SJCRH30 (cell line): ENCODE measurements around the gene TMEM87B. TPM values are rescaled to one million over a fixed set of nuclear protein-coding genes. Genes with fewer than 3 reads are reported as not detected.
"Not testable (repeated sequence)": the region's sequence is repeated elsewhere in the genome, so short reads cannot be mapped to it uniquely, and the experiment has no call there.

Experiments
- DNase-seq, 2 experiments: peaks; one replicate each; pipeline ENCODE4 v3.0.0-alpha.2; 2015 to 2020
- H3K27ac ChIP-seq: fragments of 250-450 bp; sonication (Bioruptor Pico); 2 replicates; pipeline ENCODE4 v1.5.1; 2020; ENCODE audit warnings: mild to moderate bottlenecking, moderate library complexity
- H3K27me3 ChIP-seq: fragments of 250-450 bp; sonication (Bioruptor Pico); 2 replicates; pipeline ENCODE4 v1.5.1; 2020; ENCODE audit warnings: mild to moderate bottlenecking, moderate library complexity
- H3K36me3 ChIP-seq: fragments of 250-450 bp; sonication (Bioruptor Pico); 2 replicates; pipeline ENCODE4 v1.5.1; 2020; ENCODE audit warnings: mild to moderate bottlenecking, moderate library complexity
- H3K4me1 ChIP-seq: fragments of 250-450 bp; sonication (Bioruptor Pico); 2 replicates; pipeline ENCODE4 v1.5.1; 2020; ENCODE audit warnings: mild to moderate bottlenecking, moderate library complexity
- H3K4me3 ChIP-seq: fragments of 250-450 bp; sonication (Bioruptor Pico); 2 replicates; pipeline ENCODE4 v1.5.1; 2020; ENCODE audit warnings: mild to moderate bottlenecking, moderate library complexity
- H3K9me3 ChIP-seq: fragments of 250-450 bp; sonication (Bioruptor Pico); replicated peaks from 2 replicates; pipeline ENCODE4 v1.5.1; 2020; ENCODE audit warnings: mild to moderate bottlenecking, moderate library complexity
- total RNA-seq: library from RNA; depleted of rRNA; stranded (reverse); fragments of >200 nt; shearing (Covaris generic); gene quantifications from 2 replicates; pipeline ENCODE4 v1.2.3, GENCODE V29; 2014

Gene TMEM87B
- total RNA-seq, 1 experiment from 2014 or later, result 6.9 TPM

- no peaks in the 10 kb centered on the region for H3K27me3 ChIP-seq
- H3K9me3 ChIP-seq, result no peaks in the 10 kb centered on the region
- H3K36me3 ChIP-seq, result peaks cover 18% of the 10 kb centered on the region
- no peak for DNase-seq
- no peaks in the 10 kb centered on the region for H3K4me1 ChIP-seq
- no peak overlapping the region for H3K27ac ChIP-seq
- no peak overlapping the region for H3K4me3 ChIP-seq
Measured at GRCh38 chr2:112096098-112096497, 41.0 kb downstream of the TMEM87B start.

GRCh38 chr2:112108178-112108832, 53.2 kb downstream of the TMEM87B start:
- H3K27ac ChIP-seq, result no peak overlapping the region
- H3K36me3 ChIP-seq, result peaks cover 19% of the 10 kb centered on the region
- DNase-seq, result no peak
- no peaks in the 10 kb centered on the region for H3K4me1 ChIP-seq
- H3K4me3 ChIP-seq, result no peak overlapping the region
- no peaks in the 10 kb centered on the region for H3K27me3 ChIP-seq
- no peaks in the 10 kb centered on the region for H3K9me3 ChIP-seq

GRCh38 chr2:112109278-112109677, 54.2 kb downstream of the TMEM87B start:
- H3K4me3 ChIP-seq, result no peak overlapping the region
- no peaks in the 10 kb centered on the region for H3K9me3 ChIP-seq
- peaks cover 19% of the 10 kb centered on the region for H3K36me3 ChIP-seq
- H3K4me1 ChIP-seq, result no peaks in the 10 kb centered on the region
- H3K27ac ChIP-seq, result no peak overlapping the region
- H3K27me3 ChIP-seq, result no peaks in the 10 kb centered on the region
- DNase-seq, result no peak

GRCh38 chr2:112110966-112111365, 55.9 kb downstream of the TMEM87B start:
- Histone ChIP-seq H3K36me3 (peaks cover 19% of the 10 kb centered on the region), H3K27ac (no peak overlapping the region), H3K4me3 (no peak overlapping the region), H3K4me1 (no peaks in the 10 kb centered on the region), H3K9me3 (no peaks in the 10 kb centered on the region), H3K27me3 (no peaks in the 10 kb centered on the region)
- DNase-seq, result no peak

GRCh38 chr2:112113354-112113753, 58.3 kb downstream of the TMEM87B start:
- H3K9me3 ChIP-seq, H3K27me3 ChIP-seq, H3K4me1 ChIP-seq, H3K4me3 ChIP-seq, H3K27ac ChIP-seq, DNase-seq: not testable (repeated sequence)
- peaks cover 16% of the 10 kb centered on the region for H3K36me3 ChIP-seq

GRCh38 chr2:112118148-112118547, 63.1 kb downstream of the TMEM87B start:
- H3K4me1 ChIP-seq, result no peaks in the 10 kb centered on the region
- H3K4me3 ChIP-seq, result no peak overlapping the region
- peak in 1 of 2 experiments; percentile 9 for DNase-seq
- H3K27me3 ChIP-seq, result no peaks in the 10 kb centered on the region
- H3K27ac ChIP-seq, result no peak overlapping the region
- no peaks in the 10 kb centered on the region for H3K9me3 ChIP-seq
- H3K36me3 ChIP-seq, result no peaks in the 10 kb centered on the region

- no peak overlapping the region for H3K27ac ChIP-seq
- no peak overlapping the region for H3K4me3 ChIP-seq
- H3K4me1 ChIP-seq, result no peaks in the 10 kb centered on the region
- H3K36me3 ChIP-seq, result no peaks in the 10 kb centered on the region
- no peaks in the 10 kb centered on the region for H3K27me3 ChIP-seq
- no peaks in the 10 kb centered on the region for H3K9me3 ChIP-seq
- DNase-seq, result peak; percentile 20 to 69
Measured at GRCh38 chr2:112121682-112122254, 66.7 kb downstream of the TMEM87B start.

GRCh38 chr2:112129060-112129459, 74.0 kb downstream of the TMEM87B start:
- H3K27ac ChIP-seq, result no peak overlapping the region
- H3K36me3 ChIP-seq, result no peaks in the 10 kb centered on the region
- H3K27me3 ChIP-seq, result no peaks in the 10 kb centered on the region
- H3K4me1 ChIP-seq, result no peaks in the 10 kb centered on the region
- H3K9me3 ChIP-seq, result no peaks in the 10 kb centered on the region
- no peak overlapping the region for H3K4me3 ChIP-seq
- no peak for DNase-seq

- DNase-seq, result no peak
- Histone ChIP-seq H3K36me3 (no peaks in the 10 kb centered on the region), H3K4me3 (no peak overlapping the region), H3K27ac (no peak overlapping the region), H3K27me3 (no peaks in the 10 kb centered on the region), H3K9me3 (no peaks in the 10 kb centered on the region), H3K4me1 (no peaks in the 10 kb centered on the region)
Measured at GRCh38 chr2:112133344-112133743, 78.3 kb downstream of the TMEM87B start.

GRCh38 chr2:112134120-112134519, 79.1 kb downstream of the TMEM87B start:
- no peaks in the 10 kb centered on the region for H3K36me3 ChIP-seq
- no peaks in the 10 kb centered on the region for H3K27me3 ChIP-seq
- no peak overlapping the region for H3K4me3 ChIP-seq
- no peak overlapping the region for H3K27ac ChIP-seq
- H3K4me1 ChIP-seq, result no peaks in the 10 kb centered on the region
- DNase-seq, result no peak
- H3K9me3 ChIP-seq, result no peaks in the 10 kb centered on the region

- H3K27ac ChIP-seq, result no peak overlapping the region
- no peaks in the 10 kb centered on the region for H3K9me3 ChIP-seq
- no peak for DNase-seq
- no peaks in the 10 kb centered on the region for H3K36me3 ChIP-seq
- H3K27me3 ChIP-seq, result no peaks in the 10 kb centered on the region
- no peak overlapping the region for H3K4me3 ChIP-seq
- no peaks in the 10 kb centered on the region for H3K4me1 ChIP-seq
Measured at GRCh38 chr2:112136096-112136495, 81.0 kb downstream of the TMEM87B start.

GRCh38 chr2:112137516-112138158, 82.6 kb downstream of the TMEM87B start:
- Histone ChIP-seq H3K4me3 (peak overlapping the region; percentile 58), H3K9me3 (no peaks in the 10 kb centered on the region), H3K27ac (no peak overlapping the region), H3K27me3 (no peaks in the 10 kb centered on the region), H3K4me1 (no peaks in the 10 kb centered on the region), H3K36me3 (no peaks in the 10 kb centered on the region)
- peak in 1 of 2 experiments; percentile 36 for DNase-seq

- no peaks in the 10 kb centered on the region for H3K27me3 ChIP-seq
- H3K27ac ChIP-seq, result no peak within 1 kb of the TSS
- DNase-seq, result peak in 1 of 2 experiments; percentile 20
- H3K4me1 ChIP-seq, result no peaks in the 10 kb centered on the region
- no peaks in the 10 kb centered on the region for H3K9me3 ChIP-seq
- no peaks in the 10 kb centered on the region for H3K36me3 ChIP-seq
- peak within 1 kb of the TSS; percentile 58 for H3K4me3 ChIP-seq
Measured at GRCh38 chr2:112138159-112139032, 83.3 kb downstream of the TMEM87B start, which contains the start of gene FBLN7. Gene FBLN7 (plus strand): TSS chr2:112138385. CDS start chr2:112138656, 271 bp downstream.

GRCh38 chr2:112139033-112139614, 84.1 kb downstream of the TMEM87B start:
- H3K27me3 ChIP-seq, DNase-seq, H3K36me3 ChIP-seq, H3K4me3 ChIP-seq, H3K9me3 ChIP-seq, H3K27ac ChIP-seq, H3K4me1 ChIP-seq: not testable (repeated sequence)
